Measurements from ENCODE around the gene PAPSS2. TPM values are rescaled to one million over a fixed set of nuclear protein-coding genes. Genes with fewer than 3 reads are reported as not detected.

PAPSS2 gene
- total RNA-seq, 1 experiment from 2014 or later, result 24.5 TPM

DNA sequence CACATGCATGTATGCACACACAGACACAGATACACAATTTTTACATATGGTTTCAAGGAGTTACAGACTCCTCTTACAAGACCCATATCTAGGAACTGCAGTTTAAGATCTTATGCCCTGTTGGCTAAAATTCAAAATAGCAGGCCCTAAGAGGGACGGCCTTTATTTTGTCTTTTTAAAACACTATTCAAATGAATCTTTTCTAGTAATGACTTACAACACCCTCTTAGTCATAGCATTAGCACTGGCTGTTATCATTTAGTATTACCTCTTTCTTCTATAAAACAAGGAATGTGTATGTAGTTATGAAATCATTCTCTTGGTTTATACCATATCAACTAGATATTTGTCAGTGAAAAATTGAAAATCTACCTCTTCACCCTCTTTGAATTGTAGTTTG lies 15.3 kb downstream of the PAPSS2 start:
- Histone ChIP-seq H4K8ac (replicated peaks; ENCODE audit: insufficient read length, low read depth, low read length) (no peak overlapping the region), H2BK20ac (ENCODE audit: low read depth, low read length, poor library complexity, severe bottlenecking) (no peak overlapping the region), H3K14ac (ENCODE audit: insufficient read depth, low read length) (no peak overlapping the region), H3K4me1 (ENCODE audit: insufficient read depth, low read length) (peaks cover 3% of the 10 kb centered on the region; the same call in 1 of the 2 replicates), H2BK12ac (ENCODE audit: insufficient read length, low read depth, low read length) (no peak overlapping the region), H3K23ac (ENCODE audit: insufficient read length, low read depth, low read length) (no peak overlapping the region), H3K4me2 (ENCODE audit: insufficient read depth, insufficient read length, low read length) (no peak overlapping the region), H4K5ac (ENCODE audit: insufficient read length, low read depth, low read length) (no peak overlapping the region), H3K27ac (ENCODE audit: insufficient read length, low read depth, low read length) (no peak overlapping the region), H4K20me1 (ENCODE audit: control insufficient read depth, insufficient read depth, insufficient read length) (no peaks in the 10 kb centered on the region), H2AFZ (ENCODE audit: low read length) (no peak overlapping the region), H2BK5ac (ENCODE audit: insufficient read length, low read length) (no peak overlapping the region), H3K27me3 (ENCODE audit: insufficient read depth, low read length) (no peaks in the 10 kb centered on the region; the same call in 1 of the 2 replicates), H3K79me2 (ENCODE audit: insufficient read depth, low read length) (no peaks in the 10 kb centered on the region), H2BK120ac (ENCODE audit: low read depth, low read length, poor library complexity, severe bottlenecking) (no peak overlapping the region), H3T11ph (ENCODE audit: low read length) (no peak overlapping the region), H3K23me2 (ENCODE audit: insufficient read length, low read depth, low read length, poor library complexity, severe bottlenecking) (no peaks in the 10 kb centered on the region), H3K9ac (ENCODE audit: extremely low read depth, insufficient read length, low read length) (no peak overlapping the region), H3K56ac (ENCODE audit: insufficient read length, low read depth, low read length) (no peak overlapping the region), H3K9me3 (ENCODE audit: control insufficient read depth, low read depth, low read length) (no peaks in the 10 kb centered on the region), H3K18ac (ENCODE audit: insufficient read length, low read depth, low read length) (no peak overlapping the region), H3K4ac (ENCODE audit: low read depth, low read length) (no peak overlapping the region), H4K91ac (ENCODE audit: insufficient read length, low read depth, low read length) (no peak overlapping the region), H3K79me1 (ENCODE audit: insufficient read depth, low read depth, low read length, poor library complexity, severe bottlenecking) (no peaks in the 10 kb centered on the region), H2BK15ac (ENCODE audit: low read depth, low read length) (no peak overlapping the region), H2AK5ac (ENCODE audit: insufficient read length, low read length) (no peak overlapping the region)
- H3K36me3 Mint-ChIP-seq (ENCODE audit: insufficient read depth in 1 of 3, low read depth in 3 of 3), result peaks cover 0 to 4% (median 3%) of the 10 kb centered on the region in 3 experiments; a peak in 2 of 7 replicates
- H3K4me3 Mint-ChIP-seq, result no peak overlapping the region
- H3K4me1 Mint-ChIP-seq, result peaks cover 7 to 11% of the 10 kb centered on the region in 2 experiments
- no peak for TF ChIP-seq CTCF (conservative IDR thresholded peaks at IDR 0.05)
- H3K27me3 Mint-ChIP-seq (ENCODE audit: low read depth), result no peaks in the 10 kb centered on the region
- WGBS (ENCODE audit: extremely low coverage, insufficient read length, low lambda C conversion rate), result no CpG with 5 or more reads among the region's 1 CpG
- H3K9me3 Mint-ChIP-seq, result peaks cover 0 to 3% of the 10 kb centered on the region in 2 experiments; a peak in 1 of 5 replicates
- H3K27ac Mint-ChIP-seq, result no peak overlapping the region; a peak in 1 of 7 replicates
- no peak for DNase-seq

All from H9 (cell line).